DMS153 (cell line): ENCODE measurements around the gene TMEM243.
"Not testable (repeated sequence)": the region's sequence is repeated elsewhere in the genome, so short reads cannot be mapped to it uniquely, and the experiment has no call there.

Experiments used
- DNase-seq: peaks from one replicate; lab custom pipeline; 2025; lab: John Stamatoyannopoulos, UW

TMEM243 gene

GRCh38 chr7:87210506-87210905 is 9.0 kb downstream of the TMEM243 start:
- no peak for DNase-seq

GRCh38 chr7:87209295-87209924 is 10.1 kb downstream of the TMEM243 start:
- no peak for DNase-seq

- no peak for DNase-seq
Measured at GRCh38 chr7:87206361-87206760, 13.2 kb downstream of the TMEM243 start.

- not testable (repeated sequence) for DNase-seq
Measured at GRCh38 chr7:87205701-87206100, 13.8 kb downstream of the TMEM243 start.

- DNase-seq = no peak
Measured at GRCh38 chr7:87204933-87205332, 14.6 kb downstream of the TMEM243 start.

- not testable (repeated sequence) for DNase-seq
Measured at GRCh38 chr7:87203929-87204328, 15.6 kb downstream of the TMEM243 start.

GRCh38 chr7:87202705-87203104 is 16.8 kb downstream of the TMEM243 start:
- no peak for DNase-seq

- no peak for DNase-seq
Measured at GRCh38 chr7:87202208-87202607, 17.3 kb downstream of the TMEM243 start.

- no peak for DNase-seq
Measured at GRCh38 chr7:87199700-87200450, 19.7 kb downstream of the TMEM243 start.

- DNase-seq = no peak
Measured at GRCh38 chr7:87199241-87199640, 20.3 kb downstream of the TMEM243 start.

- no peak for DNase-seq
Measured at GRCh38 chr7:87193912-87194311, 25.6 kb downstream of the TMEM243 start.

- no peak for DNase-seq
Measured at GRCh38 chr7:87192784-87193487, 26.6 kb downstream of the TMEM243 start.

- no peak for DNase-seq
Measured at GRCh38 chr7:87190783-87191182, 28.7 kb downstream of the TMEM243 start.

- DNase-seq = no peak
Measured at GRCh38 chr7:87188930-87189329, 30.6 kb downstream of the TMEM243 start.

- no peak for DNase-seq
Measured at GRCh38 chr7:87187120-87187519, 32.4 kb downstream of the TMEM243 start.

- no peak for DNase-seq
Measured at GRCh38 chr7:87179180-87179579, 40.4 kb downstream of the TMEM243 start.

- DNase-seq = no peak
Measured at GRCh38 chr7:87178320-87178719, 41.2 kb downstream of the TMEM243 start.

- DNase-seq = no peak
Measured at GRCh38 chr7:87173471-87173870, 46.1 kb downstream of the TMEM243 start.

- no peak for DNase-seq
Measured at GRCh38 chr7:87171282-87171934, 48.1 kb downstream of the TMEM243 start.

GRCh38 chr7:87170828-87171227 is 48.7 kb downstream of the TMEM243 start:
- no peak for DNase-seq

- no peak for DNase-seq
Measured at GRCh38 chr7:87164433-87164832, 55.1 kb downstream of the TMEM243 start.

GRCh38 chr7:87159538-87159937 is 60.0 kb downstream of the TMEM243 start:
- no peak for DNase-seq

- no peak for DNase-seq
Measured at GRCh38 chr7:87156709-87157108, 62.8 kb downstream of the TMEM243 start.
